GM18907 (cell line): ENCODE measurements around the gene RAB3IL1.
"Not testable (repeated sequence)": the region's sequence is repeated elsewhere in the genome, so short reads cannot be mapped to it uniquely, and the experiment has no call there.

Experiments
- ATAC-seq: cut with Tn5 transposase; IDR thresholded peaks from one replicate; pipeline ENCODE4 v1.9.1; 2021; ENCODE audit warnings: mild to moderate bottlenecking, moderate library complexity; ENCODE audit not compliant: unreplicated experiment

The RAB3IL1 gene

DNA sequence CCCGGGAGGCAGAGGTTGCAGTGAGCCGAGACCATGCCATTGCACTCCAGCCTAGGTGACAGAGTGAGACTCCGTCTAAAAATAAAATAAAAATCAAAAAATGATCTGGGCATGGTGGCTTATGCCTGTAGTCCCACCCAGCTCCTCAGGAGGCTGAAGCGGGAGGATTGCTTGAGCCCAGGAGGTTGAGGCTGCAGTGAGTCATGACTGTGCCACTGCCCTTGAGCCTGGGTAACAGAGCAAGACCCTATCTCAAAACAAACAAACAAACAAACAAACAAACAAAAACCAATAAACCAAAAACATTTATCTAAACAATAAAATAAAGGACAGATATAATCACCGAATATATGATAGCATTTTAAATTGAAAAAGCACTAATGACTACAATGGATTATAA is 36.3 kb upstream of the RAB3IL1 start:
- not testable (repeated sequence) for ATAC-seq

DNA sequence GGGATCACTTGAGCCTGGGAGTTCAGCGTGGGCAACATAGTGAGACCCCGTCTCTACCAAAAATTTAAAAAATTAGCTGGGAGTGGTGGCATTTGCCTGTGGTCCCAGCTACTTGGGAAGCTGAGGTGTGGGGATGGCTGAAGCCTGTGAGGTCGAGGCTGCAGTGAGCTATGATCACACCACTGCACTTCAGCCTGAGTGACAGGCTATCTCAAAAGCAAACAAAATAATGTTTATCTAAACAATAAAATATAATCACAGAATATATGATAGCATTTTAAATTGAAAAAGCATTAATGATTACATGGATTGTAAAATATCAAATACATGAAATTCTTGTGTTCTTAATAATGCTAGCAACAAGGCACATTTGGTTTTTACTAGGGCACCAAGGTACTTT is 35.5 kb upstream of the RAB3IL1 start:
- ATAC-seq = no peak

- no peak for ATAC-seq
These were observed 34.2 kb upstream of the RAB3IL1 start for GRCh38 chr11:61951484-61952135.

- no peak for ATAC-seq
These were observed 32.7 kb upstream of the RAB3IL1 start, which contains the start of gene BEST1 for GRCh38 chr11:61950035-61950547. BEST1 (plus strand) TSS chr11:61950351; CDS start chr11:61951807, 1,456 bp downstream.

DNA sequence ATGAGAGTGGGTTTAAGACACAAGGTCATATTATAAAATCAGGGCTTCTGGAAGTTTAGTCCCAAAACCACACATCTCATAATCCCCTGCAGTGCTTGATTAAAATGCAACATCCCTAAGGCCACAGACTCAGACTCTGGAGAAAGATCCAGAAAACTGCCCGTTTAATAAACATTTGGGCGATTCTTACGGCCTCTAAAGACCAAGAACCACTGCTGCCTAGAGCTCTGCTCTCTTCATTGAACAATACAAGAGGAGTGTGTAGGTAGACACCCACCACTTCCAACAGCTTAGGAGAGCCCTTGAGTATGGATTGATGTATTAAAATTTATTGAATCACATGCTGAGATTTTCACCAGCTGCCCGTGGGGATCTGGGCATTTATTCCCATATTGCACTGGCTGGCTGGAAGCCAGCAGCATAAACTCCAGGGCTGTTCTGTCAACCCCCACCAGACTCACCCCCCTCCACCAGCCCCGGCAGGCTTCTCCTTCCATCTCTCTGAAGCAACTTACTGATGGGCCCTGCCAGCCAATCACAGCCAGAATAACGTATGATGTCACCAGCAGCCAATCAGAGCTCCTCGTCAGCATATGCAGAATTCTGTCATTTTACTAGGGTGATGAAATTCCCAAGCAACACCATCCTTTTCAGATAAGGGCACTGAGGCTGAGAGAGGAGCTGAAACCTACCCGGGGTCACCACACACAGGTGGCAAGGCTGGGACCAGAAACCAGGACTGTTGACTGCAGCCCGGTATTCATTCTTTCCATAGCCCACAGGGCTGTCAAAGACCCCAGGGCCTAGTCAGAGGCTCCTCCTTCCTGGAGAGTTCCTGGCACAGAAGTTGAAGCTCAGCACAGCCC is 32.0 kb upstream of the RAB3IL1 start:
- no peak for ATAC-seq

- no peak for ATAC-seq
These were observed 31.1 kb upstream of the RAB3IL1 start for GRCh38 chr11:61948505-61948904.

DNA sequence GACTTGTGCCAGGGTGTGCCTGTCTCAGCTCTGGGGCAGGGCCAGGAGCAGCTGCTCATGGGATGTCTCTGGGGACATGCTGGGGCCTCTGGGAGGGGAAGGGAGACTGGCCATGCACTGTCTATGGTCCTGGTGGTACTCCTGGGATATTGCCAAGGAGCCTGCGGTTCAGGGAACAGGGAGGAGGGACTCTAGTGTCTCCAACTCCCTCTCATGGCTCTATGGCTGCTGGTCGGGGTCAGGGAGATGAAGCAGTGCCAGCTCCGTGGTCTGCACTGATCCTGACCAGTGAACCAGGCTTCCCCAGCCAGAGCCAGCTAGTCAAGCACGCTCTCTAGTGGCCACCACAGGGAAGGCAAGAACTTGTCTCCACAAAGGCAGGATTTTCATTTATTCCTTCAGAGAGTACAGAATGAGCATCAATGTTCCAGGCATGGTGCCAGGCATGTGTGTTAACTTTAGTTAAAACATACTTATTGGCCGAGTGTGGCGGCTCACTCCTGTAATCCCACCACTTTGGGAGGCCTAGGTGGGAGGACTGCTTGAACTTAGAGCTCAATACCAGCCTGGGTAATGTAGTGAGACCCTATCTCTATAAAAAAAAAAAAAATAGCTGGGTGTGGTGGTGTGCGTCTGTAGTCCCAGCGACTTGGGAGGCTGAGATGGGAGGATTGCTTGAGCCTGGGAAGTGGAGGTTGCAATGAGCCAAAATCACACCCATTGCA is 30.3 kb upstream of the RAB3IL1 start:
- no peak for ATAC-seq

DNA sequence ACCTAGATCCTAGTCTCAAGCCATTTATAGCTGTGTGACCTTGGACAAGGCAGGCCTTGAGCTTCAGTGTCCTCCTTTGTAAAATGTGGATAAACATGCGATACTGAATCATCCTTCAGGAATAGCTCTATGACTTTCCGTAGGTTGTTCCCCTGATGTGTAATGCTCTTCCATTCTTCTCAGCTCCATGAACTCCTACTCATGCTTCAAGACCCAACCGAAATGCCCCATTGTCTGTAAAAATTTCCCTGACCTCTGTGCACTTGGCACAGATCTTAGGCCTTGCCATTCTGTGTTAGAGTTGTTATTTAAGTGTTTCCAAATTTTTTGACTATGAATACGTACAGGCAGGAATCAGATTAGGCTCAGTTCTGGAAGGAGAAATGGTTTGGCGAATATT is 29.5 kb upstream of the RAB3IL1 start:
- ATAC-seq = no peak

GRCh38 chr11:61945191-61945590 is 27.8 kb upstream of the RAB3IL1 start:
- ATAC-seq = no peak

DNA sequence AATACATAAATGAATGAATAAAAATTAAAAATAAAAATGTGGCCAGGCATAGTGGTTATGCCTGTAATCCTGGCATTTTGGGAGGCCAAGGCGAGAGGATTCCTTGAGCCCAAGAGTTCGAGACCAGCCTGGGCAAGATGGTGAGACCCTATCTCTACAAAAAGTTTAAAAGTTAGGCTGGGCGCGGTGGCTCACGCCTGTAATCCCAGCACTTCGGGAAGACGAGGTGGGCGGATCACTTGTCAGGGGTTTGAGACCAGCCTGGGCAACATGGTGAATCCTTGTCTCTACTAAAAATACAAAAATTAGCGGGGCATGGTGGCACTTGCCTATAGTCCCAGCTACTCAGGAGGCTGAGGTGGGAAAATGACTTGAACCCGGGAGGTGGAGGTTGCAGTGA is 23.1 kb upstream of the RAB3IL1 start:
- ATAC-seq = no peak

GRCh38 chr11:61935861-61936260 is 18.5 kb upstream of the RAB3IL1 start:
- ATAC-seq = no peak

DNA sequence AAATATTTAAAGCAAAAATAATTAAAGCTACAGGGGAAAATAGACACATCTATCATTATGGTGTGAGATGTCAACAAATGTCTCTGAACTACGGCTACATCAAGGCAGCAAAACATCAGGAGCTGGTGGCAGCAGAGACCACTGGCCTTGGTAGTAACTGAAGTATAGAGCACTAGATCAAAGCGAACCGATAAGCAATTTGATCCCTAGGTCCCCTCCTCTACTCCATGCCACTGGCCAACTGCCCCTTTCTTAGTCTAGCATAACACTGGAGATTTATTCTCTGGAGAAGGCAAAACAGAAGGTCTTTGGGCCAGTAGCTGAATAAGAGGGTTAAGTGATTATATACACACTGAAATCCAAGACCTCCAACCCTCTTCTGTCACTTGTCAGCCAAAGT is 13.6 kb upstream of the RAB3IL1 start:
- ATAC-seq = no peak

DNA sequence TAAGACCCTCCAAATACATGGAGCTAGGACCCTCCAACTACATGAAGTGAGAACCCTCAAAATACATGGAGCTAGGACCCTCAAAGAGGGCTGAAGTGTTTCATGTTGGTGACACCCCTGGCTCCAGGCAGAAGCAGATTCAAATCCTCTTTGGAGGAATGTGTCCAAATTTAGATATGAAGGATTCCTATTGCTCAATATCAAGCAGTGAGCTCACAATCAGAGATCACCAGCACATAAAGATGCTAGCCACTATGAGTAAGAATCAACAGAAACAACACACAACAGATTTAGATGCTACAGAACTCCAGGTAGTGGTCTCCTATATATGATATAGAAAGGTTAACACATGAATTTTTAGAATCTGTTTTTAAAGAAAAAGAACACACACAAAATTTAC is 11.2 kb upstream of the RAB3IL1 start:
- ATAC-seq = no peak

DNA sequence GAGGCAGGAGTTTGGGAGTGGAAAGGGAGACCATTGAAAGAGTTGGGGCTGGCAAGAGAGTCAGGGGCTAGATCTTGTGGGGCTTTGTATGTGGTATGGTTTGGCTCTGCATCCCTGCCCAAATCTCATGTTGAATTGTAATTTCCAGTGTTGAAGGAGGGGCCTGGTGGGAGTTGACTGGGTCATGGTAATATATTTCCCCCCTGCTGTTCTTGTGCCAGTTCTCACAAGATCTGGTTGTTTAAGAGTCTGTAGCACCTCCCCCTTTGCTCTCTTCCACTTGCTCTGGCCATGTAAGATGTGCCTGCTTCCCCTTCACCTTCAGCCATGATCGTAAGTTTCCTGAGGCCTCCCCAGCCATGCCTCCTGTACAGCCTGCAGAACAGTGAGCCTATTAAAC is 10.1 kb upstream of the RAB3IL1 start:
- no peak for ATAC-seq

- no peak for ATAC-seq
These were observed 8.9 kb upstream of the RAB3IL1 start for GRCh38 chr11:61926235-61926634.

GRCh38 chr11:61925736-61926135 is 8.4 kb upstream of the RAB3IL1 start:
- ATAC-seq = no peak

GRCh38 chr11:61924064-61924455 is 6.7 kb upstream of the RAB3IL1 start:
- ATAC-seq = no peak

DNA sequence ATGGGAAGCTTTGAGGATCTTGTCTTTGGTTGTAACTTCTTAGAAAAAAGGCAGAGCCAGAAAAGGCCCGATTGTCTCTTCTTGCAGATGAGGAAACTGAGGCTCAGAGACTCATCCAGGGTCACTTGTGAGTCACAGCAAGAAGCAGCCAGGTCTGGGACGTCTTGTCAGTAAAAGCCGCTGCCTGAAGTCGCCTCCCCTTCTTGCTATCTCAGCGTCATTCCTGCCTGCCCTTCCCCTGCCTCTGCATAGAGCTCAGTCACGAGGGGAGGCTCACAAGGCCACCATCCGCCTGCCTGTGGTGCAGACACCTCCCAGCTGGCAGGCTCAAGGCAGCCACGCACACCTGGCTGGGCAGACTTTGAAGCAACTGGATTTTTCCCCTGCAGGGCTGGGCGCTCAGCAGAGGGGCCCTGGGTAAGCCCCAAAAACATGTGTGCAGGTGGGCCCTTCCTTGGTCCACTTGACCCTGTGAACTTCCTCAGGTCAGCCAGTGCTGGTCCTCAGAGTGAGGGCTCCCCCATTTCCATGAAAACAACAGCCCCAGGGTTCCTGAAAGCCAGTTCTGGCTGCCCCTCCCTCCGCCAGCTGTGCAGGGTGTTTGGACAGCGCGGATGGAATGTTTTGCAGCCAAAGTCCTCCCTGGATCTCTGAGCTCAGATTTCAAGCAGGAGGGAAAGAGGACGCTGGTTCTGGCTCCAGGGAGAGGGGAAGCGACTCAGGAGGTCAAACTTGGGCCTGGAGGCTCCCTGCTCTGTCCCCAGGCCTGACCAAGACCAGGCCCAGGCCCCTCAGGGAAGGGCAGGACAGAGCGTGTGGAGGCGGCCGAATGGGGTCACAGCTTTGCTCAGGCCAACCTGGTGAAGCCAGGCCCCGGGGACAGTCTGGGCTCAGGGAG is 6.0 kb upstream of the RAB3IL1 start:
- ATAC-seq = no peak

- ATAC-seq = no peak
These were observed 5.2 kb upstream of the RAB3IL1 start for GRCh38 chr11:61922539-61922938.

GRCh38 chr11:61921446-61921845 is 4.1 kb upstream of the RAB3IL1 start:
- no peak for ATAC-seq
